Neural progenitor cell (in vitro differentiated cells): ENCODE measurements around the gene C3orf20. TPM values are rescaled to one million over a fixed set of nuclear protein-coding genes. Genes with fewer than 3 reads are reported as not detected.

Source experiments
- DNase-seq: peaks from one replicate; pipeline ENCODE4 v3.0.0-alpha.2; 2016; ENCODE audit warnings: low spot score
- H2AFZ ChIP-seq: fragments of 200-600 bp; sonication (generic); replicated peaks from 2 replicates; pipeline ENCODE4 v1.6.1; 2016; ENCODE audit warnings: antibody characterized with exemption
- H3F3A ChIP-seq: fragments of 200-600 bp; sonication (generic); 2 replicates; pipeline ENCODE4 v1.6.1; 2016; ENCODE audit warnings: antibody characterized with exemption, low read depth
- H3K27ac ChIP-seq: fragments of 200-600 bp; sonication (generic); 2 replicates; pipeline ENCODE4 v1.5.1; 2016; ENCODE audit warnings: mild to moderate bottlenecking
- H3K27me3 ChIP-seq: fragments of 200-600 bp; sonication (generic); 2 replicates; pipeline ENCODE4 v1.6.1; 2016; ENCODE audit warnings: mild to moderate bottlenecking, moderate library complexity
- H3K36me3 ChIP-seq: fragments of 200-600 bp; sonication (generic); 2 replicates; pipeline ENCODE4 v1.5.1; 2016
- H3K4me1 ChIP-seq: fragments of 200-600 bp; sonication (generic); 2 replicates; pipeline ENCODE4 v1.6.1; 2016; ENCODE audit warnings: mixed run types
- H3K4me2 ChIP-seq: fragments of 200-600 bp; sonication (generic); 2 replicates; pipeline ENCODE4 v1.6.1; 2016
- H3K4me3 ChIP-seq: fragments of 200-600 bp; sonication (generic); 2 replicates; pipeline ENCODE4 v1.5.1; 2016
- H3K79me2 ChIP-seq: fragments of 200-600 bp; sonication (generic); 2 replicates; pipeline ENCODE4 v1.6.1; 2016; ENCODE audit warnings: low read depth
- H3K9ac ChIP-seq: fragments of 200-600 bp; sonication (generic); 2 replicates; pipeline ENCODE4 v1.6.1; 2016
- H3K9me3 ChIP-seq: fragments of 200-600 bp; sonication (generic); 2 replicates; pipeline ENCODE4 v1.5.1; 2016; ENCODE audit warnings: low read depth
- H4K20me1 ChIP-seq: fragments of 200-600 bp; sonication (generic); 2 replicates; pipeline ENCODE4 v1.6.1; 2016; ENCODE audit warnings: low read depth
- H3K27ac Mint-ChIP-seq: 3 replicates; pipeline ENCODE4 v1.8.0; 2021; ENCODE audit warnings: mixed read lengths
- H3K27me3 Mint-ChIP-seq: 2 replicates; pipeline ENCODE4 v1.8.0; 2022; ENCODE audit warnings: low read depth, mild to moderate bottlenecking, inconsistent platforms, moderate library complexity, mixed read lengths; ENCODE audit not compliant: insufficient read depth
- H3K36me3 Mint-ChIP-seq: 3 replicates; pipeline ENCODE4 v1.8.0; 2021; ENCODE audit warnings: mixed read lengths
- H3K4me1 Mint-ChIP-seq: 3 replicates; pipeline ENCODE4 v1.8.0; 2021; ENCODE audit warnings: mixed read lengths
- H3K4me3 Mint-ChIP-seq: 3 replicates; pipeline ENCODE4 v1.8.0; 2021; ENCODE audit warnings: mild to moderate bottlenecking, moderate library complexity, mixed read lengths
- H3K9me3 Mint-ChIP-seq: 3 replicates; pipeline ENCODE4 v1.8.0; 2020; ENCODE audit warnings: mixed read lengths
- CTCF ChIP-seq: fragments of 200-600 bp; sonication (generic); IDR thresholded peaks from 2 replicates; pipeline ENCODE4 v1.5.1; 2017; ENCODE audit warnings: antibody characterized with exemption, mild to moderate bottlenecking
- EZH2 ChIP-seq: fragments of 200-600 bp; sonication (generic); IDR thresholded peaks from 2 replicates; pipeline ENCODE4 v1.6.1; 2017; ENCODE audit warnings: antibody characterized with exemption, mild to moderate bottlenecking, moderate library complexity
- EZH2phosphoT487 ChIP-seq: fragments of 200-600 bp; sonication (generic); IDR thresholded peaks from 2 replicates; pipeline ENCODE4 v1.6.1; 2017; ENCODE audit warnings: antibody characterized with exemption
- total RNA-seq: library from RNA; depleted of rRNA; stranded (reverse); fragments of >200 nt; gene quantifications from 2 replicates; pipeline ENCODE4 v1.2.3, GENCODE V29; 2015; ENCODE audit warnings: low replicate concordance

Gene C3orf20
- total RNA-seq, 1 donor from 2014 or later: not detected

- Histone ChIP-seq H4K20me1 (peaks cover 6% of the 10 kb centered on the region), H3K79me2 (no peaks in the 10 kb centered on the region), H3K27ac (no peak overlapping the region), H3K27me3 (no peaks in the 10 kb centered on the region), H3K4me2 (no peak overlapping the region), H3K4me3 (no peak overlapping the region), H3K9me3 (no peaks in the 10 kb centered on the region), H3K36me3 (peaks cover 7% of the 10 kb centered on the region), H3F3A (no peaks in the 10 kb centered on the region), H3K9ac (no peak overlapping the region), H3K4me1 (no peaks in the 10 kb centered on the region), H2AFZ (no peak overlapping the region)
- Mint-ChIP-seq H3K4me1 (no peaks in the 10 kb centered on the region), H3K36me3 (peaks cover 33% of the 10 kb centered on the region), H3K27ac (no peak overlapping the region), H3K4me3 (no peak overlapping the region), H3K27me3 (no peaks in the 10 kb centered on the region), H3K9me3 (no peaks in the 10 kb centered on the region)
- no peak for DNase-seq
- TF ChIP-seq EZH2 (no peak), CTCF (no peak), EZH2phosphoT487 (no peak)
Measured at GRCh38 chr3:14660942-14661341, 14.0 kb upstream of the C3orf20 start.

- no peaks in the 10 kb centered on the region for H3F3A ChIP-seq
- no peaks in the 10 kb centered on the region for H3K27me3 Mint-ChIP-seq
- no peak overlapping the region for H3K9ac ChIP-seq
- peaks cover 22% of the 10 kb centered on the region for H3K36me3 ChIP-seq
- no peaks in the 10 kb centered on the region for H3K9me3 ChIP-seq
- H3K4me2 ChIP-seq: no peak overlapping the region
- no peaks in the 10 kb centered on the region for H4K20me1 ChIP-seq
- no peak for DNase-seq
- no peak overlapping the region for H3K27ac ChIP-seq
- no peaks in the 10 kb centered on the region for H3K4me1 ChIP-seq
- TF ChIP-seq EZH2phosphoT487: no peak
- TF ChIP-seq EZH2: no peak
- H3K27me3 ChIP-seq: no peaks in the 10 kb centered on the region
- peaks cover 34% of the 10 kb centered on the region for H3K36me3 Mint-ChIP-seq
- no peak overlapping the region for H3K4me3 ChIP-seq
- no peak overlapping the region for H3K4me3 Mint-ChIP-seq
- H3K27ac Mint-ChIP-seq: no peak overlapping the region
- H3K79me2 ChIP-seq: no peaks in the 10 kb centered on the region
- no peaks in the 10 kb centered on the region for H3K4me1 Mint-ChIP-seq
- no peaks in the 10 kb centered on the region for H3K9me3 Mint-ChIP-seq
- no peak overlapping the region for H2AFZ ChIP-seq
Measured at GRCh38 chr3:14663396-14664135, 11.4 kb upstream of the C3orf20 start.

DNA sequence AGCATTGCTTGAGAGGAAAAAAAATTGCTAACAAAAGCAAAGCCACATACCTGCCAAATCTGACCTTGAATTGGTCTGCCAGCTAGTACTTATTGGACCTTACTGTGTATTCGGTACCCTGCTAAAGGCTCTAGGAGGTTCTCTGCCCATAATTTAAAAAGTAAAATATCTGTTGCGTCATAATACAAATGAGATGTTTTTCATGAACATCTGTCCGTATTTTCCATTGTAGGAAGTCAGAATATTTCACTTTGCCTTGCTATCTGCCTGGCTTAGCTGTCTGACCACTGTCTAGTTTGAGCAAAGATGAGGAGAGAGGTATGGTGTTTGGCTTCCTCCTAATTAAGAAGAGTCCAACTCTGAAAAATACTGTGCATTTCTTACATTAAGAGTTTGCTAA is 10.8 kb upstream of the C3orf20 start:
- H3K36me3 Mint-ChIP-seq: peaks cover 34% of the 10 kb centered on the region
- Histone ChIP-seq H3K27me3 (no peaks in the 10 kb centered on the region), H4K20me1 (no peaks in the 10 kb centered on the region), H3F3A (no peaks in the 10 kb centered on the region), H3K9ac (no peak overlapping the region), H3K79me2 (no peaks in the 10 kb centered on the region), H3K4me1 (no peaks in the 10 kb centered on the region), H3K4me2 (no peak overlapping the region), H3K27ac (no peak overlapping the region), H3K9me3 (no peaks in the 10 kb centered on the region), H3K4me3 (no peak overlapping the region), H3K36me3 (peaks cover 22% of the 10 kb centered on the region), H2AFZ (no peak overlapping the region)
- no peak overlapping the region for H3K27ac Mint-ChIP-seq
- no peaks in the 10 kb centered on the region for H3K9me3 Mint-ChIP-seq
- no peak overlapping the region for H3K4me3 Mint-ChIP-seq
- TF ChIP-seq EZH2phosphoT487: no peak
- no peaks in the 10 kb centered on the region for H3K4me1 Mint-ChIP-seq
- DNase-seq: no peak
- H3K27me3 Mint-ChIP-seq: no peaks in the 10 kb centered on the region

DNA sequence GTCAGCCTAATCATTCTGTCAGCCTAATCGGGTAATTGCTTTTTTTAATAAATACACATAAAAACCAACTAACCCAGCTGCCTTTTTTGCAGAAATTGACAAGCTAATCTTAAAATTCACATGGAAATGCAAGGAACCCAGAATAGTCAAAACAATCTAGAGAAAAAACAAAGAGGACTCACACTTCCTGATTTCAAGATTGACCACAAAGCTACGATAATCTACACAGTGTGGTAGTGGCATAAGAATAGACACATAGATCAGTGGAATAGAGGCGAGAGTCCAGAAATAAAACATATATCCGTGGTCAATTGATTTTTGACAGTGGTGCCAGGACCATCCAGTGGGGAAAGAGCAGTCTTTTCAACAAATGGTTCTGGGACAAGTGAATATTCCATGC is 2.4 kb upstream of the C3orf20 start:
- Histone ChIP-seq H3K4me3 (no peak overlapping the region), H3K79me2 (no peaks in the 10 kb centered on the region)
- H3K36me3 Mint-ChIP-seq: peaks cover 6% of the 10 kb centered on the region

More for the DNA sequence above, 2.4 kb upstream of the C3orf20 start:
- H3K9ac ChIP-seq: no peak overlapping the region
- H3K4me1 Mint-ChIP-seq: no peaks in the 10 kb centered on the region
- H3K9me3 Mint-ChIP-seq: no peaks in the 10 kb centered on the region
- H2AFZ ChIP-seq: no peak overlapping the region
- no peak for DNase-seq
- no peak overlapping the region for H3K27ac ChIP-seq
- no peaks in the 10 kb centered on the region for H3K4me1 ChIP-seq
- peaks cover 16% of the 10 kb centered on the region for H3K36me3 ChIP-seq
- no peaks in the 10 kb centered on the region for H3F3A ChIP-seq
- H4K20me1 ChIP-seq: no peaks in the 10 kb centered on the region
- no peaks in the 10 kb centered on the region for H3K9me3 ChIP-seq
- H3K4me2 ChIP-seq: no peak overlapping the region
- H3K4me3 Mint-ChIP-seq: no peak overlapping the region
- no peaks in the 10 kb centered on the region for H3K27me3 ChIP-seq
- no peak overlapping the region for H3K27ac Mint-ChIP-seq
- no peak for TF ChIP-seq CTCF
- TF ChIP-seq EZH2phosphoT487: no peak
- TF ChIP-seq EZH2: no peak
- H3K27me3 Mint-ChIP-seq: peaks cover 5% of the 10 kb centered on the region
